IMR-90 (cell line): ENCODE data around the gene BCL2. TPM values are rescaled to one million over a fixed set of nuclear protein-coding genes. Genes with fewer than 3 reads are reported as not detected.

Experiments
- ATAC-seq: fragments of 200-7000 bp; cut with Tn5 transposase; 2 replicates; pipeline ENCODE4 v1.9.1; 2020; ENCODE audit warnings: low read depth, mild to moderate bottlenecking, moderate library complexity
- BruUV-seq: library from RNA; stranded (reverse); fragments of 400-500 nt; replicated peaks from 2 replicates; lab custom pipeline; 2021; lab: Mats Ljungman, UMichigan
- CTCF ChIA-PET: fragments of 300-600 bp; formaldehyde crosslinking; extraction: SDS; loops from one replicate; lab custom pipeline; 2021; ENCODE audit warnings: antibody characterized with exemption; lab: Yijun Ruan, JAX
- POLR2A ChIA-PET: fragments of 300-600 bp; sonication (Branson Sonifier 250); formaldehyde crosslinking; loops from one replicate; lab custom pipeline; 2022; ENCODE audit warnings: antibody characterized with exemption; ENCODE audit not compliant: unreplicated experiment; lab: Charles Lee
- DNase-seq: peaks from one replicate; pipeline ENCODE4 v3.0.0; 2013
- H2AFZ ChIP-seq: replicated peaks from 2 replicates; pipeline ENCODE3; 2013; ENCODE audit warnings: low read length, mild to moderate bottlenecking; ENCODE audit not compliant: poor library complexity
- H2AK5ac ChIP-seq: 2 replicates; pipeline ENCODE4 v1.6.1; 2013; ENCODE audit warnings: low read depth, low read length, inconsistent platforms
- H2AK9ac ChIP-seq: replicated peaks from 2 replicates; pipeline ENCODE3; 2013; ENCODE audit warnings: mild to moderate bottlenecking, low read depth, low read length, moderate library complexity; ENCODE audit not compliant: poor library complexity
- H2BK120ac ChIP-seq: 2 replicates; pipeline ENCODE4 v1.6.1; 2013; ENCODE audit warnings: low read depth, low read length, inconsistent platforms
- H2BK15ac ChIP-seq: 3 replicates; pipeline ENCODE4 v1.6.1; 2013; ENCODE audit warnings: low read depth, low read length, inconsistent platforms
- H2BK20ac ChIP-seq: 2 replicates; pipeline ENCODE4 v1.6.1; 2013; ENCODE audit warnings: low read depth, mild to moderate bottlenecking, inconsistent platforms, low read length, moderate library complexity
- H2BK5ac ChIP-seq: 2 replicates; pipeline ENCODE4 v1.6.1; 2013; ENCODE audit warnings: mild to moderate bottlenecking, low read depth, low read length, inconsistent platforms; ENCODE audit not compliant: poor library complexity, severe bottlenecking
- H3K14ac ChIP-seq: replicated peaks from 2 replicates; pipeline ENCODE4 v1.6.1; 2013; ENCODE audit warnings: low read depth, low read length, inconsistent platforms
- H3K18ac ChIP-seq: 2 replicates; pipeline ENCODE4 v1.6.1; 2013; ENCODE audit warnings: low read depth, low read length, control low read depth
- H3K23ac ChIP-seq: 2 replicates; pipeline ENCODE4 v1.6.1; 2013; ENCODE audit warnings: low read depth, low read length, inconsistent platforms
- H3K27ac ChIP-seq: 2 replicates; pipeline ENCODE4 v1.5.1; 2013; ENCODE audit warnings: mild to moderate bottlenecking, control low read depth, low read length; ENCODE audit not compliant: insufficient read depth
- H3K27me3 ChIP-seq: 2 replicates; pipeline ENCODE4 v1.6.1; 2013; ENCODE audit warnings: low read length; ENCODE audit not compliant: control insufficient read depth, insufficient read depth
- H3K36me3 ChIP-seq: 2 replicates; pipeline ENCODE4 v1.6.1; 2013; ENCODE audit warnings: low read length, mixed read lengths; ENCODE audit not compliant: control insufficient read depth, insufficient read depth
- H3K4ac ChIP-seq: 2 replicates; pipeline ENCODE4 v1.6.1; 2013; ENCODE audit warnings: low read depth, low read length, inconsistent platforms
- H3K4me1 ChIP-seq: 2 replicates; pipeline ENCODE4 v1.6.1; 2013; ENCODE audit warnings: low read length, mixed read lengths; ENCODE audit not compliant: control insufficient read depth, insufficient read depth
- H3K4me2 ChIP-seq: 2 replicates; pipeline ENCODE4 v1.6.1; 2013; ENCODE audit warnings: low read depth, mild to moderate bottlenecking, control low read depth, low read length, moderate library complexity
- H3K4me3 ChIP-seq: 2 replicates; pipeline ENCODE4 v1.5.1; 2013; ENCODE audit warnings: low read depth, mild to moderate bottlenecking, control low read depth, low read length, moderate library complexity; ENCODE audit not compliant: insufficient read depth
- H3K56ac ChIP-seq: 2 replicates; pipeline ENCODE4 v1.6.1; 2013; ENCODE audit warnings: low read length, inconsistent platforms; ENCODE audit not compliant: insufficient read depth; ENCODE audit errors: extremely low read depth
- H3K79me1 ChIP-seq, 2 experiments: 2 replicates each; pipeline ENCODE4 v1.6.1; 2013; ENCODE audit warnings: low read length in 2 of 2, inconsistent platforms in 1 of 2, low read depth in 1 of 2
- H3K9ac ChIP-seq: 2 replicates; pipeline ENCODE4 v1.6.1; 2013; ENCODE audit warnings: low read depth, low read length, control low read depth
- H3K9me1 ChIP-seq: 2 replicates; pipeline ENCODE4 v1.6.1; 2013; ENCODE audit warnings: low read length, inconsistent platforms; ENCODE audit not compliant: insufficient read depth
- H3K9me3 ChIP-seq: 2 replicates; pipeline ENCODE4 v1.6.1; 2013; ENCODE audit warnings: low read length; ENCODE audit not compliant: control insufficient read depth, insufficient read depth
- H4K20me1 ChIP-seq: 2 replicates; pipeline ENCODE4 v1.6.1; 2013; ENCODE audit warnings: low read length, inconsistent platforms; ENCODE audit not compliant: insufficient read depth
- H4K5ac ChIP-seq: 2 replicates; pipeline ENCODE4 v1.6.1; 2013; ENCODE audit warnings: mild to moderate bottlenecking, low read depth, low read length, control low read depth
- H4K8ac ChIP-seq, 2 experiments: 2 replicates each; pipeline ENCODE4 v1.6.1; 2013; ENCODE audit warnings: low read depth in 2 of 2, low read length in 2 of 2, control low read depth in 1 of 2, inconsistent platforms in 1 of 2
- H4K91ac ChIP-seq: 2 replicates; pipeline ENCODE4 v1.6.1; 2013; ENCODE audit warnings: low read depth, low read length, inconsistent platforms; ENCODE audit not compliant: insufficient read depth
- BHLHE40 ChIP-seq: fragments of 150-350 bp; IDR thresholded peaks from 2 replicates; pipeline ENCODE4 v1.6.1; 2016; ENCODE audit warnings: mild to moderate bottlenecking, low read depth, low read length
- MXI1 ChIP-seq: IDR thresholded peaks from 2 replicates; pipeline ENCODE4 v1.6.1; 2012; ENCODE audit warnings: low read depth, mild to moderate bottlenecking, low read length, moderate library complexity, borderline replicate concordance
- POLR2A ChIP-seq: IDR thresholded peaks from 2 replicates; pipeline ENCODE4 v1.6.1; 2012; ENCODE audit warnings: mild to moderate bottlenecking, low read depth, low read length
- RAD21 ChIP-seq: IDR thresholded peaks from 2 replicates; pipeline ENCODE4 v1.6.1; 2012; ENCODE audit warnings: low read length, improper control_type of control experiment
- RCOR1 ChIP-seq: IDR thresholded peaks from 2 replicates; pipeline ENCODE4 v1.6.1; 2012; ENCODE audit warnings: mild to moderate bottlenecking, low read length, improper control_type of control experiment; ENCODE audit not compliant: insufficient replicate concordance
- RFX5 ChIP-seq: IDR thresholded peaks from 2 replicates; pipeline ENCODE4 v1.8.0; 2012; ENCODE audit warnings: low read depth, mild to moderate bottlenecking, low read length, moderate library complexity
- WGBS, 2 experiments: methylation state at CpG; one replicate each; pipeline versions ENCODE4 v1.1.5 to v1.1.7; 2013; ENCODE audit warnings: missing lambda C conversion rate in 2 of 2; ENCODE audit not compliant: insufficient read length in 1 of 2; ENCODE audit errors: extremely low coverage in 2 of 2; 5-methylcytosine and 5-hydroxymethylcytosine counted together
- dilution Hi-C: fragments of 300-500 bp; cut with HindIII; formaldehyde crosslinking; loops from one replicate; pipeline ENCODE4 v1.14.3; 2018; ENCODE audit warnings: low sequenced_read_pairs; ENCODE audit not compliant: unreplicated experiment
- in situ Hi-C: fragments of 300-500 bp; cut with MboI; formaldehyde crosslinking; loops from 3 replicates; pipeline ENCODE4 v1.14.3; 2019; ENCODE audit warnings: low sequenced_read_pairs, inconsistent platforms, mixed read lengths
- intact Hi-C: fragments of 100-400 bp; cut with micrococcal nuclease; formaldehyde crosslinking; loops from 2 replicates; pipeline ENCODE4 v1.10.0; 2022
- polyA plus RNA-seq, 3 experiments: library from polyadenylated mRNA; depleted of rRNA; stranded (reverse); fragments of >200 nt; gene quantifications; 2 replicates each; pipeline ENCODE4 v1.2.3, GENCODE V29; 2012; ENCODE audit warnings: low replicate concordance in 1 of 3
- total RNA-seq: library from RNA; depleted of rRNA; stranded (reverse); fragments of >200 nt; gene quantifications from 2 replicates; pipeline ENCODE4 v1.2.3, GENCODE V29; 2012

BCL2 gene
- total and polyA plus RNA-seq, 2 of the 4 experiments (the other 2 are of a cell fraction) = 0.24 to 0.54 TPM

GRCh38 chr18:63106727-63107126, 212.8 kb downstream of the BCL2 start:
- Histone ChIP-seq H4K20me1 (no peaks in the 10 kb centered on the region), H3K14ac (no peak overlapping the region), H3K27me3 (peaks cover 6% of the 10 kb centered on the region), H4K91ac (no peak overlapping the region), H2BK20ac (no peak overlapping the region), H3K4me1 (no peaks in the 10 kb centered on the region), H2BK120ac (no peak overlapping the region), H2AFZ (no peak overlapping the region), H3K9me1 (no peaks in the 10 kb centered on the region; the same call in 1 of the 2 replicates), H3K4ac (no peak overlapping the region), H3K4me2 (no peak overlapping the region), H3K79me1 (no peaks in the 10 kb centered on the region), H4K8ac (no peak overlapping the region), H2AK5ac (no peak overlapping the region), H2AK9ac (no peak overlapping the region), H3K56ac (no peak overlapping the region), H4K5ac (no peak overlapping the region), H3K4me3 (no peak overlapping the region), H3K27ac (no peak overlapping the region), H3K9ac (no peak overlapping the region), H3K36me3 (no peaks in the 10 kb centered on the region), H2BK5ac (no peak overlapping the region), H2BK15ac (no peak overlapping the region), H3K9me3 (no peaks in the 10 kb centered on the region), H3K18ac (no peak overlapping the region), H3K23ac (no peak overlapping the region)
- no CpG with 5 or more reads among the region's 3 CpGs for WGBS, 2 experiments
- no peak for DNase-seq
- POLR2A ChIA-PET = no interaction called here
- dilution Hi-C loops (no loop called here), in situ Hi-C loops (no loop called here), intact Hi-C loops (no loop called here)
- no peak for ATAC-seq
- BruUV-seq = no TSS peak
- CTCF ChIA-PET = interaction anchor here (1.2 kb wide), 1 partner anchor 9 kb away, joined by 3 read pairs; no protein-coding TSS in a partner anchor
- TF ChIP-seq RFX5 (no peak), MXI1 (no peak), RCOR1 (no peak), RAD21 (no peak), BHLHE40 (no peak), POLR2A (no peak)
